Smooth muscle cell (in vitro differentiated cells): ENCODE measurements around the gene ZC3H18. TPM values are rescaled to one million over a fixed set of nuclear protein-coding genes. Genes with fewer than 3 reads are reported as not detected.

Experiments used
- DNase-seq: peaks from one replicate; lab custom pipeline; 2025; ENCODE audit not compliant: unreplicated experiment; lab: John Stamatoyannopoulos, UW
- H2AFZ ChIP-seq: fragments of 200-600 bp; sonication (generic); 2 replicates; pipeline ENCODE4 v1.6.0; 2016; ENCODE audit warnings: antibody characterized with exemption, low read depth, mild to moderate bottlenecking
- H3F3A ChIP-seq: fragments of 200-600 bp; sonication (generic); 2 replicates; pipeline ENCODE4 v1.6.0; 2017; ENCODE audit warnings: antibody characterized with exemption, low read depth
- H3K27ac ChIP-seq: fragments of 200-600 bp; sonication (generic); 2 replicates; pipeline ENCODE4 v1.5.1; 2016; ENCODE audit warnings: low read depth, mild to moderate bottlenecking
- H3K27me3 ChIP-seq: fragments of 200-600 bp; sonication (generic); 2 replicates; pipeline ENCODE4 v1.6.1; 2016; ENCODE audit warnings: low read depth, mild to moderate bottlenecking
- H3K36me3 ChIP-seq: fragments of 200-600 bp; sonication (generic); 2 replicates; pipeline ENCODE4 v1.5.1; 2016; ENCODE audit warnings: low read depth
- H3K4me1 ChIP-seq: fragments of 200-600 bp; sonication (generic); 2 replicates; pipeline ENCODE4 v1.5.1; 2016; ENCODE audit warnings: low read depth
- H3K4me2 ChIP-seq: fragments of 200-600 bp; sonication (generic); 2 replicates; pipeline ENCODE4 v1.6.0; 2016; ENCODE audit warnings: mild to moderate bottlenecking
- H3K4me3 ChIP-seq: fragments of 200-600 bp; sonication (generic); 2 replicates; pipeline ENCODE4 v1.5.1; 2016; ENCODE audit warnings: mild to moderate bottlenecking
- H3K79me2 ChIP-seq: fragments of 200-600 bp; sonication (generic); 2 replicates; pipeline ENCODE4 v1.6.0; 2016; ENCODE audit warnings: low read depth, mild to moderate bottlenecking
- H3K9ac ChIP-seq: fragments of 200-600 bp; sonication (generic); 2 replicates; pipeline ENCODE4 v1.6.0; 2016; ENCODE audit warnings: low read depth
- H3K9me3 ChIP-seq: fragments of 200-600 bp; sonication (generic); replicated peaks from 2 replicates; pipeline ENCODE4 v1.5.1; 2016; ENCODE audit warnings: low read depth
- H4K20me1 ChIP-seq: fragments of 200-600 bp; sonication (generic); 2 replicates; pipeline ENCODE4 v1.6.0; 2016; ENCODE audit warnings: low read depth
- WGBS: methylation state at CpG from one replicate; pipeline ENCODE4 v1.1.7; 2016; ENCODE audit warnings: low lambda C conversion rate; 5-methylcytosine and 5-hydroxymethylcytosine counted together
- polyA plus RNA-seq: library from polyadenylated mRNA; unstranded; fragments of >200 nt; fragmentation: Nextera tagmentation; extraction: Ambion mirVana; gene quantifications from 2 replicates; pipeline ENCODE4 v1.2.1, GENCODE V29; 2016
- total RNA-seq: library from RNA; depleted of rRNA; stranded (reverse); fragments of >200 nt; gene quantifications from 2 replicates; pipeline ENCODE4 v1.2.3, GENCODE V29; 2014
- TF ChIP-seq, protein P1 (sequence below): fragments of 200-600 bp; sonication (generic); IDR thresholded peaks from 2 replicates; pipeline ENCODE4 v1.5.1; 2017; ENCODE audit warnings: borderline replicate concordance, mild to moderate bottlenecking, antibody characterized with exemption; ENCODE audit not compliant: insufficient read depth, poor library complexity, severe bottlenecking

The ZC3H18 gene
- total and polyA plus RNA-seq, 2 experiments from 2014 or later, result 14.6 to 30.4 TPM

DNA sequence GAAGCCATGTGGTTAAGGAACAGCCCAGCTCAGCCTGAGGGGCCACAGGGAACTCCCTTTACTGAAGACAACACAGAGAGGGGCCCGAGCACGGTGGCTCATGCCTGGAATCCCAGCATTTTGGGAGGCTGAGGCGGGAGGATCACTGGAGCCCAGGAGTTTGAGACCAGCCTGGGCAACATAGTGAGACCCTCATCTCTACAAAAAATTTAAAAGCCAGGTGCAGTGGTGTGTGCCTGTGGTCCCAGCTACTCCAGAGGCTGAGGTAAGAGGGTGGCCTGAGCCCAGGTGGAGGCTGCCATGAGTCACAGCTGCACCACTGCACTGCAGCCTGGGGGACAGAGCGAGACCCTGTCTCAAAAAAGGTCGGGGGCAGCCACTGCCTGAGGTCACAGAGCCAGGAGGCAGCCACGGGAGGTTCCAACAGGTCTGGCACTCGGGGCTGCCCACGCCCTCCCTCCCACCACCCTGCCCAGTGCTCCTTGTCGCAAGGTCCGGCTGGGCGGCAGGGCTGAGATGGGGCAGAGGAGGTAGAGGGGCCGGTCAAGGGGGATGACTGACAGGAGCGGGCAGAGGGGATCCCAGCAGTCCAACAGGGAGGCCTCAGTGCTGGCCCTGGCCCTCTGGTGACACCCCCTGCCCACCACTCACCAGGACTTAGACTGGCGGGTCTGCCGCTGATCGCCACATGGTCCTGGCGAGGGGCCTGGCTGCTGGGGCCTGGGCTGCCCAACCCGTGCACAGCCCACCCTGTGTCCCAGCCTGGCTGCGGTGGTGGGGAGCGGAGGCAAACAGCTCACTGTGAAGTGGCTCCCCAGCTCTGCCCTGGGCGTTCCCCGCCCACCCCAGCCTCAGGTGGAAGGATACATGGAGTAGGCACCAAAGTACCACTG lies 77.2 kb downstream of the ZC3H18 start:
- no peaks in the 10 kb centered on the region for H3F3A ChIP-seq
- H4K20me1 ChIP-seq, result peaks cover 35% of the 10 kb centered on the region
- H3K79me2 ChIP-seq, result no peaks in the 10 kb centered on the region
- no peak for DNase-seq
- H3K27ac ChIP-seq, result no peak overlapping the region
- 96% methylated on average over 13 of the region's 22 CpGs for WGBS
- H3K27me3 ChIP-seq, result no peaks in the 10 kb centered on the region
- H2AFZ ChIP-seq, result no peak overlapping the region
- TF ChIP-seq, protein P1, sequence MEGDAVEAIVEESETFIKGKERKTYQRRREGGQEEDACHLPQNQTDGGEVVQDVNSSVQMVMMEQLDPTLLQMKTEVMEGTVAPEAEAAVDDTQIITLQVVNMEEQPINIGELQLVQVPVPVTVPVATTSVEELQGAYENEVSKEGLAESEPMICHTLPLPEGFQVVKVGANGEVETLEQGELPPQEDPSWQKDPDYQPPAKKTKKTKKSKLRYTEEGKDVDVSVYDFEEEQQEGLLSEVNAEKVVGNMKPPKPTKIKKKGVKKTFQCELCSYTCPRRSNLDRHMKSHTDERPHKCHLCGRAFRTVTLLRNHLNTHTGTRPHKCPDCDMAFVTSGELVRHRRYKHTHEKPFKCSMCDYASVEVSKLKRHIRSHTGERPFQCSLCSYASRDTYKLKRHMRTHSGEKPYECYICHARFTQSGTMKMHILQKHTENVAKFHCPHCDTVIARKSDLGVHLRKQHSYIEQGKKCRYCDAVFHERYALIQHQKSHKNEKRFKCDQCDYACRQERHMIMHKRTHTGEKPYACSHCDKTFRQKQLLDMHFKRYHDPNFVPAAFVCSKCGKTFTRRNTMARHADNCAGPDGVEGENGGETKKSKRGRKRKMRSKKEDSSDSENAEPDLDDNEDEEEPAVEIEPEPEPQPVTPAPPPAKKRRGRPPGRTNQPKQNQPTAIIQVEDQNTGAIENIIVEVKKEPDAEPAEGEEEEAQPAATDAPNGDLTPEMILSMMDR, result no peak
- H3K4me1 ChIP-seq, result peaks cover 5% of the 10 kb centered on the region
- no peak overlapping the region for H3K4me3 ChIP-seq
- H3K9ac ChIP-seq, result no peak overlapping the region
- H3K9me3 ChIP-seq, result no peaks in the 10 kb centered on the region
- H3K36me3 ChIP-seq, result no peaks in the 10 kb centered on the region
- H3K4me2 ChIP-seq, result no peak overlapping the region

DNA sequence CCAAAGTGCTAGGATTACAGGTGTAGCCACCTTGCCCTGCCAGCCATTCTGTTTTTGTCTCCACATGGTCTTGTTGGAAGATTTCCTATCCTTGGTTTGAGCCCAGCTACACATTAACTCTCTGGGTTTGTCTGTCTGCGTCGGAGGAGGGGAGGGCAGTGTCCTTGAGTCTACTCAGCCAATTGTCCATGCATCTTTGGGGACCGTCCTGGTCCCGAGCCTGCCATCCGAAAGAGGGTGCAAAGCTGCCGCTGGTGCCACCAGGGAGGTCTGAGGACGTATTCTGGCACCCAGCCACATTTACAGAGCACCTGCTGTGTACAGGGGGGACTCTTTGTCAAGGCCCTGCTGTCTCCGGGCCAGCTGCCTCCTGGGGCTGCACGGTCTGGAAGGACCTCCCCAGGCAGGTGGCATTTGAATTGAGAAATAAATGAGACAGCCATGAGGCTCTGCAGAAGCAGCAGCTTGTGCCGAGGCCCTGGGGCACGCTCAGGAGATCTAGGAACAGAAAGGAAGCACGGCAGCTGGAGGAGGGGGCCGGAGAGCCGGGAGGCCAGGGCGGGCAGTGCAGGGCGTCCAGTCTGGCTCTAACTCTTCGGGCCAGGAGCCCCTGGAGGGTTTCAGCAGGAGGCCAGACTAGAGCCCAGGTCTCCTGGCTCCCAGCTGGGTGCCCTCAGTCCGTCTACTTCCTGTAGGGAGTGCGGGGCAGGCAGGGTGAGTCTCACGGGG lies 79.2 kb downstream of the ZC3H18 start:
- TF ChIP-seq, protein P1, result no peak
- no peak overlapping the region for H2AFZ ChIP-seq
- H3K4me2 ChIP-seq, result peak overlapping the region; percentile 99
- 89% methylated on average over 20 of the region's 20 CpGs for WGBS
- H3K9me3 ChIP-seq, result no peaks in the 10 kb centered on the region
- peaks cover 5% of the 10 kb centered on the region for H3K4me1 ChIP-seq
- H3K9ac ChIP-seq, result no peak overlapping the region
- H4K20me1 ChIP-seq, result peaks cover 35% of the 10 kb centered on the region
- no peaks in the 10 kb centered on the region for H3F3A ChIP-seq
- no peaks in the 10 kb centered on the region for H3K79me2 ChIP-seq
- no peaks in the 10 kb centered on the region for H3K36me3 ChIP-seq
- H3K27ac ChIP-seq, result no peak overlapping the region
- peak overlapping the region; percentile 92 for H3K4me3 ChIP-seq
- no peak for DNase-seq
- H3K27me3 ChIP-seq, result no peaks in the 10 kb centered on the region

DNA sequence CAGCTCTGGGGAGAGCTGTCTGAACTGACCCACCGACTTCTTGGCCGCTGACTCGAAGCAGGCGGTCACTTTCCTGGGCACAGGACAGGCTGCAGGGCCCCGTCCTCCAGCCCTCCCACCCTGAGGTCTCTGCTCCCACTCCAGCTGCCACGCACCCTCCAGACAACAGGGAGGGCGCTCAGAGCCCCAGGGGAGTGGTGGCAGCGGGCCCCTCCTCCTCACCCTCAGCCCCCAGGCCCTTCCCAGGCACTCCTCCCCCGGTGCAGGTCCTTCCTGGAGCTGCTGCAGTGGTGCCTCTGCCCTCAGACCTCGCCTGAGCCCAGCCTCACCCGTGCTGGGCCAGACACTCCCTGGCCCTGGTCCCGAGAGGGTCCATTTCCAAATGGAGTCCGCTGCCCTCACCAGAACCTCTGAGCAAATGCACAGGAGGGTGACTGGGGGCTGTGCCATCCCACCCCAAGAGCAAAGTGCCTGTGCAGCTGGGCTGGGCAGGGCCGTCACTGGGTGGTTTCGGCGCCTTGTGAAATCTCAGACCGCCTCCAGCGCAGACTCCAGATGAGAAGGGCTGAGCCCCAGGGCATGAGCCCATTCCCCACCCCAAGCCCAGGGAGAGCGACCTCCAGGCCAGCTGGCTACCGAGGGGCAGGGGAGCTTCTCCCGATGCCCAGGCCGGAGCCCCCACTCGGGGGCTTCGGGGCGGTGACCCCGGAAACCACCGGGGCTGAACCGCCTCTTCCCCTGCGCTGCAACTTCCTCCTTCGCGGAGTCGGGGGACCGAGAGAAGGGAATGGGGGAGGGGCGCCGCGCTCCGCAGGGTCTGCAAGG lies 79.9 kb downstream of the ZC3H18 start:
- peaks cover 5% of the 10 kb centered on the region for H3K4me1 ChIP-seq

More for the DNA sequence above, 79.9 kb downstream of the ZC3H18 start:
- Histone ChIP-seq H3F3A (no peaks in the 10 kb centered on the region), H3K4me2 (peak overlapping the region; percentile 99), H2AFZ (no peak overlapping the region), H3K27ac (no peak overlapping the region), H4K20me1 (peaks cover 35% of the 10 kb centered on the region), H3K9ac (peak overlapping the region; percentile 75), H3K36me3 (no peaks in the 10 kb centered on the region), H3K79me2 (no peaks in the 10 kb centered on the region), H3K27me3 (no peaks in the 10 kb centered on the region), H3K4me3 (peak overlapping the region; percentile 92), H3K9me3 (no peaks in the 10 kb centered on the region)
- peak; percentile 36 for DNase-seq
- TF ChIP-seq, protein P1, result no peak
- WGBS, result 19% methylated on average over 26 of the region's 37 CpGs
